ENCODE results near the gene SLFN11. TPM values are rescaled to one million over a fixed set of nuclear protein-coding genes. Genes with fewer than 3 reads are reported as not detected.

Gene SLFN11
- total and polyA plus RNA-seq, 2 of the 8 experiments (the other 6 are each of a cell fraction or from before 2014, with no cell fraction given): 0.11 to 0.28 TPM

- TF ChIP-seq USF2 (IDR thresholded peaks at IDR 0.05; ENCODE audit: low read length): no peak
- no peak for TF ChIP-seq EZH2 (IDR thresholded peaks at IDR 0.05; ENCODE audit: low read depth, low read length, severe bottlenecking)
These were observed 16.7 kb upstream of the SLFN11 start (continued) for GRCh38 chr17:35390156-35390555.

Measured in H1 (cell line).